Gastroesophageal sphincter (tissue), 3 donors: ENCODE results near the gene GLT1D1.

Source experiments
- CTCF ChIP-seq, 4 experiments: fragments of 200-600 bp in 2 of 4; fragments of 450-650 bp in 2 of 4; sonication (generic) in 1 of 4; IDR thresholded peaks; one replicate each; pipeline ENCODE4 v1.5.1; 2017 to 2019; ENCODE audit warnings: antibody characterized with exemption in 4 of 4, mild to moderate bottlenecking in 2 of 4, moderate library complexity in 2 of 4
- EP300 ChIP-seq: sonication (generic); formaldehyde crosslinking; IDR thresholded peaks from one replicate; pipeline ENCODE4 v1.6.1; 2017; ENCODE audit warnings: antibody characterized with exemption, mild to moderate bottlenecking
- POLR2A ChIP-seq, 2 donors: fragments of 450-650 bp; IDR thresholded peaks; one replicate each; pipeline ENCODE4 v1.6.1; 2017; ENCODE audit warnings: antibody characterized with exemption in 2 of 2, mild to moderate bottlenecking in 2 of 2, moderate library complexity in 1 of 2
- POLR2AphosphoS5 ChIP-seq: sonication (generic); formaldehyde crosslinking; IDR thresholded peaks from one replicate; pipeline ENCODE4 v1.6.1; 2017; ENCODE audit warnings: antibody characterized with exemption

GRCh38 chr12:128971802-128972201 lies 118.5 kb downstream of the GLT1D1 start:
- TF ChIP-seq CTCF (IDR thresholded peaks at IDR 0.05) (no peak), POLR2A (IDR thresholded peaks at IDR 0.05) (no peak), POLR2AphosphoS5 (no peak), EP300 (no peak)
